Astrocyte (in vitro differentiated cells and primary cell): ENCODE measurements around the gene MEPE.

Experiments used
- EZH2 ChIP-seq: IDR thresholded peaks from 2 replicates; pipeline ENCODE4 v1.6.1; 2012; ENCODE audit warnings: mild to moderate bottlenecking, low read length, inconsistent platforms; ENCODE audit not compliant: insufficient read depth
- TF ChIP-seq, protein P1 (sequence below): IDR thresholded peaks from 2 replicates; pipeline ENCODE4 v1.5.1; 2011; ENCODE audit warnings: low read depth, mild to moderate bottlenecking, inconsistent platforms, low read length, moderate library complexity; ENCODE audit not compliant: insufficient read depth

- TF ChIP-seq, protein P1, sequence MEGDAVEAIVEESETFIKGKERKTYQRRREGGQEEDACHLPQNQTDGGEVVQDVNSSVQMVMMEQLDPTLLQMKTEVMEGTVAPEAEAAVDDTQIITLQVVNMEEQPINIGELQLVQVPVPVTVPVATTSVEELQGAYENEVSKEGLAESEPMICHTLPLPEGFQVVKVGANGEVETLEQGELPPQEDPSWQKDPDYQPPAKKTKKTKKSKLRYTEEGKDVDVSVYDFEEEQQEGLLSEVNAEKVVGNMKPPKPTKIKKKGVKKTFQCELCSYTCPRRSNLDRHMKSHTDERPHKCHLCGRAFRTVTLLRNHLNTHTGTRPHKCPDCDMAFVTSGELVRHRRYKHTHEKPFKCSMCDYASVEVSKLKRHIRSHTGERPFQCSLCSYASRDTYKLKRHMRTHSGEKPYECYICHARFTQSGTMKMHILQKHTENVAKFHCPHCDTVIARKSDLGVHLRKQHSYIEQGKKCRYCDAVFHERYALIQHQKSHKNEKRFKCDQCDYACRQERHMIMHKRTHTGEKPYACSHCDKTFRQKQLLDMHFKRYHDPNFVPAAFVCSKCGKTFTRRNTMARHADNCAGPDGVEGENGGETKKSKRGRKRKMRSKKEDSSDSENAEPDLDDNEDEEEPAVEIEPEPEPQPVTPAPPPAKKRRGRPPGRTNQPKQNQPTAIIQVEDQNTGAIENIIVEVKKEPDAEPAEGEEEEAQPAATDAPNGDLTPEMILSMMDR = no peak
- TF ChIP-seq EZH2 = no peak
Measured at GRCh38 chr4:87824352-87824751, 8.4 kb upstream of the MEPE start.
